HEK293 (cell line): Measurements from ENCODE around the gene IL6R.

ENCODE experiments used
- CTCF ChIA-PET: fragments of 350-600 bp; formaldehyde crosslinking; extraction: SDS; loops from one replicate; lab custom pipeline; 2021; ENCODE audit warnings: antibody characterized with exemption; lab: Yijun Ruan, JAX
- POLR2A ChIA-PET: fragments of 300-600 bp; formaldehyde crosslinking; extraction: SDS; loops from one replicate; lab custom pipeline; 2020; ENCODE audit warnings: antibody characterized with exemption, inconsistent platforms; lab: Yijun Ruan, JAX
- H3K27ac ChIP-seq: fragments of 200-500 bp; sonication (Bioruptor generic); 2 replicates; pipeline ENCODE4 v1.5.1; 2014; ENCODE audit warnings: low read depth, low read length, control low read depth, inconsistent platforms; ENCODE audit errors: extremely low read depth
- H3K36me3 ChIP-seq, 2 experiments: fragments of 200-500 bp in 1 of 2; sonication (Bioruptor generic) in 1 of 2; 1 replicate in 1 of 2; 2 replicates in 1 of 2; pipeline ENCODE4 v1.5.1; 2014 to 2017; ENCODE audit warnings: inconsistent platforms in 2 of 2, low read length in 2 of 2; ENCODE audit not compliant: control insufficient read depth in 2 of 2, insufficient read depth in 1 of 2
- H3K4me1 ChIP-seq: fragments of 200-500 bp; sonication (Bioruptor generic); 2 replicates; pipeline ENCODE4 v1.5.1; 2014; ENCODE audit warnings: mild to moderate bottlenecking, low read length, inconsistent platforms; ENCODE audit not compliant: control insufficient read depth, insufficient read depth
- H3K4me3 ChIP-seq: 2 replicates; pipeline ENCODE4 v1.5.1; 2011; ENCODE audit warnings: low read depth, mild to moderate bottlenecking, control low read depth, low read length, moderate library complexity
- H3K9me3 ChIP-seq: fragments of 200-500 bp; sonication (Bioruptor generic); 2 replicates; pipeline ENCODE4 v1.5.1; 2014; ENCODE audit warnings: low read depth, low read length, inconsistent platforms; ENCODE audit not compliant: control insufficient read depth, insufficient read depth
- KLF16 ChIP-seq: fragments of 450-650 bp; formaldehyde crosslinking; IDR thresholded peaks from 2 replicates; pipeline ENCODE4 v1.5.1; 2017; ENCODE audit warnings: missing biosample characterization, missing genetic modification characterization
- SETDB1 ChIP-seq: IDR thresholded peaks from one replicate; pipeline ENCODE4 v1.6.1; 2017; ENCODE audit warnings: mild to moderate bottlenecking, low read length, moderate library complexity, mixed read lengths; ENCODE audit not compliant: insufficient read length
- SP2 ChIP-seq: fragments of 450-650 bp; formaldehyde crosslinking; IDR thresholded peaks from 2 replicates; pipeline ENCODE4 v1.5.1; 2016; ENCODE audit warnings: missing biosample characterization, missing genetic modification characterization
- YY1 ChIP-seq: fragments of 450-650 bp; formaldehyde crosslinking; IDR thresholded peaks from 2 replicates; pipeline ENCODE4 v1.5.1; 2018; ENCODE audit warnings: missing biosample characterization, missing genetic modification characterization
- ZFP41 ChIP-seq: fragments of 450-650 bp; formaldehyde crosslinking; IDR thresholded peaks from 2 replicates; pipeline ENCODE4 v1.5.1; 2016; ENCODE audit warnings: missing biosample characterization, missing genetic modification characterization, borderline replicate concordance
- ZNF114 ChIP-seq: fragments of 450-650 bp; formaldehyde crosslinking; IDR thresholded peaks from 2 replicates; pipeline ENCODE4 v1.5.0; 2017; ENCODE audit warnings: missing biosample characterization, missing genetic modification characterization
- ZNF133 ChIP-seq: fragments of 450-650 bp; formaldehyde crosslinking; IDR thresholded peaks from 2 replicates; pipeline ENCODE4 v1.5.1; 2016; ENCODE audit warnings: missing biosample characterization, missing genetic modification characterization
- ZNF175 ChIP-seq: fragments of 450-650 bp; formaldehyde crosslinking; IDR thresholded peaks from 2 replicates; pipeline ENCODE4 v1.5.1; 2016; ENCODE audit warnings: missing biosample characterization, missing genetic modification characterization
- ZNF2 ChIP-seq: fragments of 450-650 bp; formaldehyde crosslinking; IDR thresholded peaks from 2 replicates; pipeline ENCODE4 v1.5.1; 2016; ENCODE audit warnings: missing biosample characterization, missing genetic modification characterization
- ZNF23 ChIP-seq: fragments of 450-650 bp; formaldehyde crosslinking; IDR thresholded peaks from 2 replicates; pipeline ENCODE4 v1.5.1; 2016; ENCODE audit warnings: missing biosample characterization, missing genetic modification characterization, borderline replicate concordance
- ZNF350 ChIP-seq: fragments of 450-650 bp; formaldehyde crosslinking; IDR thresholded peaks from 2 replicates; pipeline ENCODE4 v1.5.0; 2017; ENCODE audit warnings: missing biosample characterization, mild to moderate bottlenecking, missing genetic modification characterization
- ZNF366 ChIP-seq: fragments of 450-650 bp; formaldehyde crosslinking; conservative IDR thresholded peaks from 2 replicates; pipeline ENCODE4 v1.5.1; 2016; ENCODE audit warnings: missing biosample characterization, missing genetic modification characterization
- ZNF404 ChIP-seq: fragments of 450-650 bp; formaldehyde crosslinking; IDR thresholded peaks from 2 replicates; pipeline ENCODE4 v1.5.1; 2017; ENCODE audit warnings: missing biosample characterization, missing genetic modification characterization
- ZNF610 ChIP-seq: fragments of 450-650 bp; formaldehyde crosslinking; IDR thresholded peaks from 2 replicates; pipeline ENCODE4 v1.5.1; 2016; ENCODE audit warnings: missing biosample characterization, missing genetic modification characterization, borderline replicate concordance
- ZNF626 ChIP-seq: fragments of 450-650 bp; sonication (Bioruptor Pico); formaldehyde crosslinking; IDR thresholded peaks from 2 replicates; pipeline ENCODE4 v1.5.1; 2018; ENCODE audit warnings: missing biosample characterization, missing genetic modification characterization, inconsistent platforms
- ZNF677 ChIP-seq: fragments of 450-650 bp; IDR thresholded peaks from 2 replicates; pipeline ENCODE4 v1.5.0; 2018; ENCODE audit warnings: missing biosample characterization, mild to moderate bottlenecking, missing genetic modification characterization, moderate library complexity
- ZNF707 ChIP-seq: fragments of 450-650 bp; formaldehyde crosslinking; IDR thresholded peaks from 2 replicates; pipeline ENCODE4 v1.5.1; 2016; ENCODE audit warnings: missing biosample characterization, missing genetic modification characterization
- TF ChIP-seq, protein P1 (sequence below): fragments of 450-650 bp; formaldehyde crosslinking; IDR thresholded peaks from 2 replicates; pipeline ENCODE4 v1.5.1; 2016; ENCODE audit warnings: missing biosample characterization, missing genetic modification characterization
- TF ChIP-seq, protein P2 (sequence below): fragments of 450-650 bp; formaldehyde crosslinking; IDR thresholded peaks from 2 replicates; pipeline ENCODE4 v1.5.1; 2016; ENCODE audit warnings: missing biosample characterization, missing genetic modification characterization
- TF ChIP-seq, protein P3 (sequence below): fragments of 450-650 bp; formaldehyde crosslinking; IDR thresholded peaks from 2 replicates; pipeline ENCODE4 v1.5.1; 2016; ENCODE audit warnings: missing biosample characterization, missing genetic modification characterization

The IL6R gene

DNA sequence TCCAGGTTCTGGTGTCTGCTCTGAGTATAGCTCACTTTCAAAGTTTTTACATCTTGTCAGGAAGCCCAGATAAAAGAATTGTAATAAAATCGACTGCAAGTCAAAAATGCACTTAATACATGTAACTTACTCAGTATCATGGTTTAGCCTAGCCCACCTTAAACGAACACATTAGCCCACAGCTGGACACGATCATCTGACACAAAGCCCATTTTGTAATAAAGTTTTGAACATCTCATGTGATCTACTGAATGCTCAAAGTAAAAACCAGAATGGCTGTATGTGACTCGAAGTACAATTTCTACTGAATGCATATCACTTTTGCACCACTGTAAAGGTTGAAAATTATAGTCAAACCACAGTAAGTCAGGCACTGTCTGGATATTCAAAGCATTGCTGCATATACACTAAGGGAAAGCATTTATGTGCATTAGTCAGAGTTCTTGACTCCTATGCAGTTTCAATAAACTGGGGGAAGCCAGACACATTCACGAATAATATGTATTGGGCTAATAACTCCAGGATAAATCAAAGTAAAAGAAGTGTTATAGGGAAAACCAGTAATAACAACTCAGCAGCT is 84.6 kb downstream of the IL6R start:
- Histone ChIP-seq H3K4me1 (no peaks in the 10 kb centered on the region; the same call in 1 of the 2 replicates), H3K36me3 (no peaks in the 10 kb centered on the region), H3K27ac (no peak overlapping the region), H3K9me3 (no peaks in the 10 kb centered on the region), H3K4me3 (no peak overlapping the region)
- TF ChIP-seq ZNF175 (tag by site-specific recombination) (no peak), KLF16 (tag by site-specific recombination) (no peak), ZNF2 (no peak), ZNF626 (tag by site-specific recombination) (no peak)
- TF ChIP-seq, protein P1, sequence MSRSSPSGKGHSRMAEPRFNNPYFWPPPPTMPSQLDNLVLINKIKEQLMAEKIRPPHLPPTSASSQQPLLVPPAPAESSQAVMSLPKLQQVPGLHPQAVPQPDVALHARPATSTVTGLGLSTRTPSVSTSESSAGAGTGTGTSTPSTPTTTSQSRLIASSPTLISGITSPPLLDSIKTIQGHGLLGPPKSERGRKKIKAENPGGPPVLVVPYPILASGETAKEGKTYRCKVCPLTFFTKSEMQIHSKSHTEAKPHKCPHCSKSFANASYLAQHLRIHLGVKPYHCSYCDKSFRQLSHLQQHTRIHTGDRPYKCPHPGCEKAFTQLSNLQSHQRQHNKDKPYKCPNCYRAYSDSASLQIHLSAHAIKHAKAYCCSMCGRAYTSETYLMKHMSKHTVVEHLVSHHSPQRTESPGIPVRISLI (tag by site-specific recombination) = no peak
- ChIA-PET CTCF (interaction anchor here (0.6 to 2.3 kb wide), 3 partner anchors 10 to 291 kb away, joined by 4 to 11 read pairs (median 9); no protein-coding TSS in a partner anchor), POLR2A (no interaction called here)

DNA sequence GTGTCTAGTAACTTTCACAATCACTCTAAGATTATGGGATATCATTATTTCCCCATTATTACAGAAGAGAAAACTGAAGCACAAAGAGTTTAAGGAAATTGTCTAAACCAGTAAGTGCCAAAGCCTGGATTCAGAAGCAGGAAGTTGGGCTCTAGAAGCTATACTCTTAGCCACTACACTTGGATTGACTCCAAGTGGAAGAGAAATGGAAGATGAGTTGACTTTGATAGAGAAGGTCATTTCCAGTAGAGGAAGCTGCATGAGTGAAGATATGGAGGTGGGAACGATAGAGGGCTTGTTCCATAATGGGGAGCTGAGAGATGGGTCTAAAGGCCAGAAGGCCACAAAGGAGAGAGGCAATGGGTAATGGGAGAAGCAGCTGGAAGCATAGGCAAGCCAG is 85.2 kb downstream of the IL6R start:
- Histone ChIP-seq H3K27ac (no peak overlapping the region), H3K36me3 (no peaks in the 10 kb centered on the region), H3K4me1 (no peaks in the 10 kb centered on the region)
- CTCF ChIA-PET = interaction anchor here (0.6 to 2.3 kb wide), 6 partner anchors 9 to 454 kb away, joined by 3 to 11 read pairs (median 4); no protein-coding TSS in a partner anchor
- TF ChIP-seq ZFP41 (no peak), ZNF707 (no peak), ZNF610 (tag by site-specific recombination) (no peak), SETDB1 (no peak), SP2 (no peak), YY1 (tag by site-specific recombination) (no peak), ZNF23 (tag by site-specific recombination) (no peak), ZNF114 (tag by site-specific recombination) (no peak)
- TF ChIP-seq, protein P2, sequence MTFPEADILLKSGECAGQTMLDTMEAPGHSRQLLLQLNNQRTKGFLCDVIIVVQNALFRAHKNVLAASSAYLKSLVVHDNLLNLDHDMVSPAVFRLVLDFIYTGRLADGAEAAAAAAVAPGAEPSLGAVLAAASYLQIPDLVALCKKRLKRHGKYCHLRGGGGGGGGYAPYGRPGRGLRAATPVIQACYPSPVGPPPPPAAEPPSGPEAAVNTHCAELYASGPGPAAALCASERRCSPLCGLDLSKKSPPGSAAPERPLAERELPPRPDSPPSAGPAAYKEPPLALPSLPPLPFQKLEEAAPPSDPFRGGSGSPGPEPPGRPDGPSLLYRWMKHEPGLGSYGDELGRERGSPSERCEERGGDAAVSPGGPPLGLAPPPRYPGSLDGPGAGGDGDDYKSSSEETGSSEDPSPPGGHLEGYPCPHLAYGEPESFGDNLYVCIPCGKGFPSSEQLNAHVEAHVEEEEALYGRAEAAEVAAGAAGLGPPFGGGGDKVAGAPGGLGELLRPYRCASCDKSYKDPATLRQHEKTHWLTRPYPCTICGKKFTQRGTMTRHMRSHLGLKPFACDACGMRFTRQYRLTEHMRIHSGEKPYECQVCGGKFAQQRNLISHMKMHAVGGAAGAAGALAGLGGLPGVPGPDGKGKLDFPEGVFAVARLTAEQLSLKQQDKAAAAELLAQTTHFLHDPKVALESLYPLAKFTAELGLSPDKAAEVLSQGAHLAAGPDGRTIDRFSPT (tag by site-specific recombination) = no peak
- TF ChIP-seq, all 188 proteins: peak for 0
- POLR2A ChIA-PET = interaction anchor here (0.6 kb wide), 1 partner anchor 757 kb away, joined by 5 read pairs; no protein-coding TSS in a partner anchor
- H3K4me3 ChIP-seq = no peak overlapping the region
- H3K9me3 ChIP-seq = no peaks in the 10 kb centered on the region

DNA sequence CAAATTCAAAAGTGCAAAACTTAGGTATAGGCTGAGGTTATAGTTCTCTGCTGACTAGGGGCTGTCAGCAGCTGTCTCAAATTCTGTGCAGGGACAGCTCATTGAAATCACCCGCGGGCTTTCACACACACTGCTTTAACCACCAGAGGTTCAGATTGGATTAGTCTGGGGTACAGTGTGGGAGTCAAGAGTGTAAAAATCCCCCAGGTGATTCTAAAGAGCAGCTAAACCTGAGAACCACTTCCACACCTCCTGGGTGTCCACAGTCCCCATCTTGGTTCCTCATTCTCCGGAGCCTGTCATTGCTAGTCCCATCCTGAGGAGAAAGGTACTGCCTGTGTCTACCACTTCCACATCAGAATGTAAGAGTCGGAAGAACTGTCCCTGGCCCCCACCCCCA is 87.0 kb downstream of the IL6R start:
- Histone ChIP-seq H3K4me1 (no peaks in the 10 kb centered on the region), H3K4me3 (no peak overlapping the region), H3K9me3 (no peaks in the 10 kb centered on the region), H3K27ac (no peak overlapping the region), H3K36me3 (no peaks in the 10 kb centered on the region)
- POLR2A ChIA-PET = no interaction called here
- TF ChIP-seq ZNF404 = no peak
- TF ChIP-seq, protein P3, sequence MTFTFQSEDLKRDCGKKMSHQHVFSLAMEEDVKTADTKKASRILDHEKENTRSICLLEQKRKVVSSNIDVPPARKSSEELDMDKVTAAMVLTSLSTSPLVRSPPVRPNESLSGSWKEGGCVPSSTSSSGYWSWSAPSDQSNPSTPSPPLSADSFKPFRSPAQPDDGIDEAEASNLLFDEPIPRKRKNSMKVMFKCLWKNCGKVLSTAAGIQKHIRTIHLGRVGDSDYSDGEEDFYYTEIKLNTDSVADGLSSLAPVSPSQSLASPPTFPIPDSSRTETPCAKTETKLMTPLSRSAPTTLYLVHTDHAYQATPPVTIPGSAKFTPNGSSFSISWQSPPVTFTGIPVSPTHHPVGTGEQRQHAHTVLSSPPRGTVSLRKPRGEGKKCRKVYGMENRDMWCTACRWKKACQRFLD (tag by site-specific recombination) = no peak
- TF ChIP-seq ZNF366 (tag by site-specific recombination) = no peak
- TF ChIP-seq ZNF677 (tag by site-specific recombination) = no peak
- no peak for TF ChIP-seq ZNF133 (tag by site-specific recombination)
- TF ChIP-seq ZNF350 (tag by site-specific recombination) = no peak
- CTCF ChIA-PET = interaction anchor here (0.7 to 1.0 kb wide), 2 partner anchors 11 to 43 kb away, joined by 3 to 5 read pairs; no protein-coding TSS in a partner anchor
